Loucy (cell line): ENCODE results near the gene CHIC2.

Experiments used
- EZH2phosphoT487 ChIP-seq: fragments of 200-600 bp; IDR thresholded peaks from 2 replicates; pipeline ENCODE4 v1.6.1; 2018; ENCODE audit warnings: antibody characterized with exemption, mild to moderate bottlenecking, moderate library complexity, borderline replicate concordance
- TF ChIP-seq, protein P1 (sequence below): fragments of 200-600 bp; sonication (generic); conservative IDR thresholded peaks from 2 replicates; pipeline ENCODE4 v1.5.1; 2014; ENCODE audit warnings: mild to moderate bottlenecking, antibody characterized with exemption, low read length

GRCh38 chr4:53992785-53993184 lies 71.6 kb downstream of the CHIC2 start:
- TF ChIP-seq, protein P1, sequence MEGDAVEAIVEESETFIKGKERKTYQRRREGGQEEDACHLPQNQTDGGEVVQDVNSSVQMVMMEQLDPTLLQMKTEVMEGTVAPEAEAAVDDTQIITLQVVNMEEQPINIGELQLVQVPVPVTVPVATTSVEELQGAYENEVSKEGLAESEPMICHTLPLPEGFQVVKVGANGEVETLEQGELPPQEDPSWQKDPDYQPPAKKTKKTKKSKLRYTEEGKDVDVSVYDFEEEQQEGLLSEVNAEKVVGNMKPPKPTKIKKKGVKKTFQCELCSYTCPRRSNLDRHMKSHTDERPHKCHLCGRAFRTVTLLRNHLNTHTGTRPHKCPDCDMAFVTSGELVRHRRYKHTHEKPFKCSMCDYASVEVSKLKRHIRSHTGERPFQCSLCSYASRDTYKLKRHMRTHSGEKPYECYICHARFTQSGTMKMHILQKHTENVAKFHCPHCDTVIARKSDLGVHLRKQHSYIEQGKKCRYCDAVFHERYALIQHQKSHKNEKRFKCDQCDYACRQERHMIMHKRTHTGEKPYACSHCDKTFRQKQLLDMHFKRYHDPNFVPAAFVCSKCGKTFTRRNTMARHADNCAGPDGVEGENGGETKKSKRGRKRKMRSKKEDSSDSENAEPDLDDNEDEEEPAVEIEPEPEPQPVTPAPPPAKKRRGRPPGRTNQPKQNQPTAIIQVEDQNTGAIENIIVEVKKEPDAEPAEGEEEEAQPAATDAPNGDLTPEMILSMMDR, result no peak
- TF ChIP-seq EZH2phosphoT487, result no peak
